Pancreas (tissue), 10 donors: Measurements from ENCODE around the gene TTC33. TPM values are rescaled to one million over a fixed set of nuclear protein-coding genes. Genes with fewer than 3 reads are reported as not detected.

Source experiments
- ATAC-seq, 4 donors: fragments of 200-7000 bp; cut with Tn5 transposase; one replicate each; pipeline versions ENCODE4 v1.8.0 to v1.9.1; 2020; ENCODE audit warnings: mild to moderate bottlenecking in 4 of 4, moderate library complexity in 4 of 4
- DNase-seq, 6 donors: peaks; one replicate each; pipeline ENCODE4 v3.0.0-alpha.2; 2020
- FAIRE-seq: peaks from 2 replicates; lab custom pipeline; 2012; peaks lifted over from hg19 to GRCh38; lab: Jason Lieb, UNC
- H3K27ac ChIP-seq, 4 donors: fragments of 200-600 bp; sonication (generic); 1 replicate in 3 of 4; 2 replicates in 1 of 4; pipeline versions ENCODE4 v1.5.0 to v1.8.0; 2020
- H3K27me3 ChIP-seq, 4 donors: fragments of 200-600 bp; one replicate each; pipeline ENCODE4 v1.8.0; 2021
- H3K36me3 ChIP-seq, 3 donors: fragments of 200-600 bp; sonication (generic) in 1 of 3; one replicate each; pipeline versions ENCODE4 v1.5.0 to v1.8.0; 2020 to 2021
- H3K4me1 ChIP-seq, 3 donors: fragments of 200-600 bp; one replicate each; pipeline ENCODE4 v1.8.0; 2021
- H3K4me3 ChIP-seq, 4 donors: fragments of 200-600 bp; sonication (generic) in 2 of 4; one replicate each; pipeline versions ENCODE4 v1.5.0 to v1.8.0; 2020 to 2021
- H3K9me3 ChIP-seq, 4 donors: fragments of 200-600 bp; one replicate each; pipeline ENCODE4 v1.8.0; 2021
- WGBS, 2 donors: extraction: QIAGEN DNeasy Blood & Tissue Kit; methylation state at CpG; one replicate each; pipeline ENCODE4 v1.1.7; 2013; 5-methylcytosine and 5-hydroxymethylcytosine counted together
- intact Hi-C, 3 donors: fragments of 100-400 bp; cut with DNase I; formaldehyde crosslinking; loops; one replicate each; pipeline versions ENCODE4 v1.11.1 to v1.14.2; 2022
- polyA plus RNA-seq, 2 donors: library from polyadenylated mRNA; stranded (reverse); fragments of 200-250 nt; gene quantifications; one replicate each; pipeline ENCODE4 v1.2.3, GENCODE V29; 2013
- total RNA-seq, 6 donors: library from RNA; stranded (reverse); fragmentation: NEBNext Ultra II Directional in 4 of 6; extraction: Animal tissue kit (Norgen Biotek cat#: 25700) in 4 of 6; gene quantifications; one replicate each; pipeline versions ENCODE4 v1.2.1 to v1.2.4, GENCODE V29; 2021 to 2023
- TF ChIP-seq, protein P1 (sequence below), 4 donors: fragments of 200-600 bp; sonication (generic) in 3 of 4; IDR thresholded peaks; one replicate each; pipeline versions ENCODE4 v1.5.0 to v1.8.0; 2021; ENCODE audit warnings: antibody characterized with exemption in 4 of 4
- donor health status: healthy with polysubstance abuse.
- donor health status: DM: no; HTN: no; CAD: no; lungs with moderate emphysema.
- donor health status: DM: no; HTN: no; CAD: no.
- donor health status: control.
- donor health status: control.
- donor health status: Bipolar disorder and iron deficiency.
- donor health status: DM: yes; HTN: yes; CAD: no.
- donor health status: DM: no; HTN: no; CAD: no.
- donor health status: DM: no; HTN: no; CAD: no.
- donor health status: DM: yes; HTN: yes; CAD: no.

The TTC33 gene
- total and polyA plus RNA-seq, 8 donors, result 3.0 to 8.7 (median 5.5) TPM

DNA sequence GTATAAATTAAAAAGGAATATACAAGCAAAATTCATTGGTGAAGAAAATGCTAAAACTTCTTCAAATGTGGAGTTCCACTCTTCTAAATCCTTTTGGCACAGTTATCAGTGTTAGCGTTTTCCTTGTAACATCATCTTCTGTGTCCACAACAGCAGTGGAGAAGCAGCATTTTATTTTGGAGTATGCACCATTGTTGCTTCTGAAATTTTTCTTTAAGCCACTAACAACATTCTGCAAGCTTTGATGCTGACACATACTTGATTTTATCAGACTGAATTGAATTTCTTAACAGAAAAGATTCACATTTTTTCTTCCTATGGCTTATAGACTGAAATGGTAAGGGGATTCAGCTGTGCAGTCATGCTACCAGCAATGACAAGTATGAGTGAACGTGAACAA, 136.8 kb downstream of the TTC33 start:
- Histone ChIP-seq H3K4me3 (no peak overlapping the region), H3K36me3 (no peaks in the 10 kb centered on the region), H3K9me3 (no peaks in the 10 kb centered on the region), H3K4me1 (no peaks in the 10 kb centered on the region), H3K27me3 (no peaks in the 10 kb centered on the region), H3K27ac (no peak overlapping the region)
- TF ChIP-seq, protein P1, sequence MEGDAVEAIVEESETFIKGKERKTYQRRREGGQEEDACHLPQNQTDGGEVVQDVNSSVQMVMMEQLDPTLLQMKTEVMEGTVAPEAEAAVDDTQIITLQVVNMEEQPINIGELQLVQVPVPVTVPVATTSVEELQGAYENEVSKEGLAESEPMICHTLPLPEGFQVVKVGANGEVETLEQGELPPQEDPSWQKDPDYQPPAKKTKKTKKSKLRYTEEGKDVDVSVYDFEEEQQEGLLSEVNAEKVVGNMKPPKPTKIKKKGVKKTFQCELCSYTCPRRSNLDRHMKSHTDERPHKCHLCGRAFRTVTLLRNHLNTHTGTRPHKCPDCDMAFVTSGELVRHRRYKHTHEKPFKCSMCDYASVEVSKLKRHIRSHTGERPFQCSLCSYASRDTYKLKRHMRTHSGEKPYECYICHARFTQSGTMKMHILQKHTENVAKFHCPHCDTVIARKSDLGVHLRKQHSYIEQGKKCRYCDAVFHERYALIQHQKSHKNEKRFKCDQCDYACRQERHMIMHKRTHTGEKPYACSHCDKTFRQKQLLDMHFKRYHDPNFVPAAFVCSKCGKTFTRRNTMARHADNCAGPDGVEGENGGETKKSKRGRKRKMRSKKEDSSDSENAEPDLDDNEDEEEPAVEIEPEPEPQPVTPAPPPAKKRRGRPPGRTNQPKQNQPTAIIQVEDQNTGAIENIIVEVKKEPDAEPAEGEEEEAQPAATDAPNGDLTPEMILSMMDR (IDR thresholded peaks at IDR 0.05), result no peak
- DNase-seq, result no peak
- FAIRE-seq, result no peak
- WGBS, 2 donors, result 86 to 91% methylated on average over 2 of the region's 2 CpGs
- ATAC-seq, result no peak
- intact Hi-C loops, result no loop called here

DNA sequence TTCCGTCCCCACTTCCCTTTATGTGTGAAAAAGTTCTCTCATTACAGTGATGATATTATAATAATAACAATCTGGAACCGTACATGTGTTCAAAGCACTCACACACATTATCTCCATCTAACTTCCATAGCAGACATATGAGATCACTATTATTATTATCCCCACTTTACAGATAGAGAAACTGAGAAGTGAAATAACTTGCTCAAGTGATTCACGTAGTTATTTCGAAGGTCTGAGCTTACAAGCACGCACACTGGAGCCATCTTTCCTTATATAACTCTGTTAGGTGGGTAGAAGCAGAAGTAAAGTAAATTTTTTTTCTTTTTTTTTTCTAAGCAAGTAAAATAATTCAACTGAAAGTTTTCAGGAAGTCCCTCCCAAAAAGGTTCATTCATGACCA, 139.0 kb downstream of the TTC33 start:
- Histone ChIP-seq H3K9me3 (no peaks in the 10 kb centered on the region), H3K36me3 (no peaks in the 10 kb centered on the region), H3K4me1 (no peaks in the 10 kb centered on the region), H3K27me3 (no peaks in the 10 kb centered on the region), H3K4me3 (no peak overlapping the region), H3K27ac (no peak overlapping the region)
- DNase-seq (no peak), FAIRE-seq (no peak), ATAC-seq (peak in 1 of 4 donors; percentile 14)
- 90 to 92% methylated on average over 5 of the region's 5 CpGs for WGBS, 2 donors
- TF ChIP-seq, protein P1 (IDR thresholded peaks at IDR 0.05), result no peak
- intact Hi-C loops, result no loop called here

DNA sequence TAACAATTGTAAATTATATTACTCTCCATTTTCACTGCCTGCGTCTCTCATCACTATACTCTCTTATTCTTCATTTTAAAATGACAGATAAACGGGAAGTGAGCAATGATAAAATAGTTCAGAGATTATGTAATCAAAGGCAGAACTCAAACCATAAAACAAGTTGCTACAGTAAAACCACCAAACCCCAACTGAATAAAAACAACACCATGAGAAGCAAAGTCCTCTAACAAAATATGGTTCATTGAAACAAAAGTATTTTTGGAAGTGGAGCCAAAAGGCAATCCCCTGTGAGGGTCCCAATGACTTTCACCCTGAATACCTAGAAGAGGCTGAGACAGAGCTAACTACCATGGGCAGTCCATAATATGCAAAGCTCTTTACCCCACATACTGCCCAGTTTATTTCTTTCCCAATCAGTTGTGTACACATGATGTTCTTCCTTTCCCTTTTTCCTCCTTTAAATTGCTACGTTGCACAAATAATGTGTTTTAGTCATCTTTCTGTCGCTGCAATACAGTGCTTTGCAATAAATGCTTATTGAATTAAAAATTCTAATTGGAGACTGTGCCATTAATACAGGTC, 140.1 kb downstream of the TTC33 start:
- no peaks in the 10 kb centered on the region for H3K4me1 ChIP-seq
- no peak overlapping the region for H3K4me3 ChIP-seq
- no peaks in the 10 kb centered on the region for H3K9me3 ChIP-seq
- TF ChIP-seq, protein P1 (IDR thresholded peaks at IDR 0.05), result no peak
- H3K27ac ChIP-seq, result no peak overlapping the region
- WGBS, 2 donors, result 66 to 68% methylated on average over 4 of the region's 4 CpGs
- no peaks in the 10 kb centered on the region for H3K36me3 ChIP-seq
- DNase-seq (no peak), ATAC-seq (peak in 2 of 4 donors; percentile 60 to 82), FAIRE-seq (no peak)
- intact Hi-C loops, result no loop called here
- H3K27me3 ChIP-seq, result no peaks in the 10 kb centered on the region

DNA sequence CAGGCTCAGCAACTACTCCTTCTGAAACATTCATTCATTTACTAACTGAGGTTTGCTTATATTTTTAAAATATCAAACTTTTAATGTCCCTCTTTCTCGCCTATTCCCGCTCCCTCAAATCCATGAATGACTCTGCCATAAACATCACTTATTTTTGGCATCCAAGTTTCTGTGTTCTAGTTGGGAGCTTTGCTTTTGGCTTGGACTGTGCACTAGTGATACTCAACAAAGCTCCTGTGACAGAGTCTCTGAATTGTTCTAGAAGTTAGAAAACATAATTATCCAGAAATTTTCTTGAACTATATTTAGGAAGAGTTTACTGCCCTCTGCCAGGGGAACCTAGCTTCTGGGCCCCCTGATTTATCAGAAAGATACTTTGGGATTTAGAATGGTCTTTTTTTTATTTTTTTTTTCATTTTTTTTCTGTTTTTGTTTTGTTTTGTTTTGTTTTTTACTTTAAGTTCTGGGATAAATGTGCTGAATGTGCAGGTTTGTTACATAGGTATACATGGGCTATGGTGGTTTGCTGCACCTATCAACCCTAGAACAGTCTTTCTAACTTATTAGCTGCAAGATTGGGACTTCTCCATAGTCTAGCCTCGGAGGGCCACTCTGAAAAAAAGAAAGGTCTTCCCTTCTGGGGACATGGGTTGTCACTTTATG, 140.7 kb downstream of the TTC33 start:
- WGBS, 2 donors, result 51 to 73% methylated on average over 3 of the region's 3 CpGs
- intact Hi-C loops, result no loop called here

More for the DNA sequence above, 140.7 kb downstream of the TTC33 start:
- Histone ChIP-seq H3K27me3 (no peaks in the 10 kb centered on the region), H3K27ac (no peak overlapping the region), H3K36me3 (no peaks in the 10 kb centered on the region), H3K4me3 (no peak overlapping the region), H3K9me3 (no peaks in the 10 kb centered on the region), H3K4me1 (no peaks in the 10 kb centered on the region)
- no peak for ATAC-seq
- no peak for DNase-seq
- no peak for FAIRE-seq
- TF ChIP-seq, protein P1 (IDR thresholded peaks at IDR 0.05), result no peak
